OCI-LY7 (cell line): ENCODE measurements around the gene NFKBIA. TPM values are rescaled to one million over a fixed set of nuclear protein-coding genes. Genes with fewer than 3 reads are reported as not detected.

Source experiments
- BruUV-seq: library from RNA; stranded (reverse); fragments of 400-500 nt; replicated peaks from 2 replicates; lab custom pipeline; 2021; lab: Mats Ljungman, UMichigan
- CTCF ChIA-PET: fragments of 300-600 bp; sonication (Branson Sonifier 250); formaldehyde crosslinking; loops from one replicate; lab custom pipeline; 2022; ENCODE audit warnings: antibody characterized with exemption; ENCODE audit not compliant: unreplicated experiment; lab: Charles Lee
- POLR2A ChIA-PET: fragments of 300-600 bp; sonication (Branson Sonifier 250); formaldehyde crosslinking; loops from one replicate; lab custom pipeline; 2022; ENCODE audit warnings: antibody characterized with exemption; lab: Charles Lee
- DNase-seq: peaks from one replicate; pipeline ENCODE4 v3.0.0-alpha.2; 2015; ENCODE audit warnings: low spot score
- H2AFZ ChIP-seq: fragments of 200-600 bp; sonication (generic), shearing (Covaris generic); 2 replicates; pipeline ENCODE4 v1.6.1; 2014; ENCODE audit warnings: mild to moderate bottlenecking, antibody characterized with exemption, low read length, moderate library complexity
- H3K27ac ChIP-seq: fragments of 200-600 bp; sonication (generic); 2 replicates; pipeline ENCODE4 v1.5.1; 2014; ENCODE audit warnings: mixed run types, low read depth, mild to moderate bottlenecking, moderate library complexity, low read length, inconsistent platforms; ENCODE audit not compliant: poor library complexity, severe bottlenecking
- H3K36me3 ChIP-seq: fragments of 200-600 bp; sonication (generic); 2 replicates; pipeline ENCODE4 v1.6.1; 2014; ENCODE audit warnings: mild to moderate bottlenecking, antibody characterized with exemption, low read length, moderate library complexity, mixed read lengths; ENCODE audit not compliant: insufficient read depth
- H3K4me1 ChIP-seq: fragments of 200-600 bp; sonication (generic); 2 replicates; pipeline ENCODE4 v1.5.1; 2014; ENCODE audit warnings: mild to moderate bottlenecking, low read length; ENCODE audit not compliant: insufficient read depth, poor library complexity, severe bottlenecking
- H3K4me2 ChIP-seq: fragments of 200-600 bp; sonication (generic); 2 replicates; pipeline ENCODE4 v1.6.1; 2014; ENCODE audit warnings: mild to moderate bottlenecking, low read length
- H3K4me3 ChIP-seq: fragments of 200-600 bp; sonication (generic); 2 replicates; pipeline ENCODE4 v1.5.1; 2014; ENCODE audit warnings: mild to moderate bottlenecking, low read depth, low read length; ENCODE audit not compliant: poor library complexity, severe bottlenecking
- H3K79me2 ChIP-seq: fragments of 200-600 bp; sonication (generic); 2 replicates; pipeline ENCODE4 v1.6.1; 2016; ENCODE audit warnings: low read depth, mild to moderate bottlenecking, low read length, moderate library complexity, mixed read lengths; ENCODE audit not compliant: insufficient read depth
- H3K9me2 ChIP-seq: fragments of 200-600 bp; sonication (generic); 2 replicates; pipeline ENCODE4 v1.6.1; 2016; ENCODE audit warnings: mild to moderate bottlenecking, low read length, mixed read lengths; ENCODE audit not compliant: insufficient read depth
- H3K9me3 ChIP-seq: fragments of 200-600 bp; sonication (generic); 2 replicates; pipeline ENCODE4 v1.6.1; 2014; ENCODE audit warnings: mild to moderate bottlenecking, mixed run types, low read length, mixed read lengths
- H4K20me1 ChIP-seq: fragments of 200-600 bp; sonication (generic); 2 replicates; pipeline ENCODE4 v1.6.1; 2014; ENCODE audit warnings: mild to moderate bottlenecking, antibody characterized with exemption, low read length, moderate library complexity, mixed read lengths; ENCODE audit not compliant: insufficient read depth
- EZH2phosphoT487 ChIP-seq: fragments of 200-600 bp; sonication (generic); IDR thresholded peaks from 2 replicates; pipeline ENCODE4 v1.6.1; 2018; ENCODE audit warnings: low read depth, borderline replicate concordance, mild to moderate bottlenecking, mixed run types, antibody characterized with exemption, low read length, moderate library complexity, mixed read lengths
- intact Hi-C: fragments of 100-400 bp; cut with micrococcal nuclease; formaldehyde crosslinking; loops from one replicate; pipeline ENCODE4 v1.10.0; 2022; ENCODE audit not compliant: unreplicated experiment
- total RNA-seq, 2 experiments: library from RNA; depleted of rRNA in 1 of 2; stranded (reverse); fragments of >200 nt in 1 of 2; shearing (Covaris generic) in 1 of 2; gene quantifications; 2 replicates each; pipeline ENCODE4 v1.2.3, GENCODE V29; 2014 to 2022
- TF ChIP-seq, protein P1 (sequence below): fragments of 200-600 bp; sonication (generic); conservative IDR thresholded peaks from 2 replicates; pipeline ENCODE4 v1.5.1; 2014; ENCODE audit warnings: mild to moderate bottlenecking, antibody characterized with exemption, low read length, moderate library complexity, mixed read lengths

The NFKBIA gene
- total RNA-seq, 2 experiments from 2014 or later: 43.6 to 100 TPM

DNA sequence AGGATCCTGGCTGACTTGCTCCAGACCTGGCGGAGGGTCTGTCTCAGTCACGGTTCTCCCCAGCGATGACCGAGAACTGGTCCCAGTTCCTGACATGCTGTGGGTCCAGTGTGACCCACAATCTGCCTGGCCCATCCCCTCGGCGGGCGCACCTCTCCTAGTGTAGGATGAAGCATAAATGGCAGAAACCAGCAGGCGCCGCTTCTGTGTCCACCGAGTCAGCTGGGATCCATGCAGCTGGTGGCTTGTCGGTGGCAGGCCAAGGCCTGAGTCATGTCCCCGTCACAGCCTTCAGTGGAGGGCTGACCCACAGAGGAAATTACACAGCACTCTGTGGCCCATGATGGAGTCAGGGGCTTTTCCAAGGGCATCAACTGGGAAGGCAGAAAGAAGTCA lies 38.5 kb downstream of the NFKBIA start:
- BruUV-seq: no TSS peak
- no peaks in the 10 kb centered on the region for H3K79me2 ChIP-seq
- no peaks in the 10 kb centered on the region for H3K36me3 ChIP-seq
- H3K9me3 ChIP-seq: 0 out of 2 replicates have a peak, but pooled peaks cover 4% of the 10 kb centered on the region
- H4K20me1 ChIP-seq: no peaks in the 10 kb centered on the region
- no peak overlapping the region for H3K27ac ChIP-seq
- ChIA-PET CTCF (no interaction called here), POLR2A (no interaction called here)
- H3K9me2 ChIP-seq: no peaks in the 10 kb centered on the region
- no peak for DNase-seq
- no peak overlapping the region for H3K4me3 ChIP-seq
- no peak overlapping the region for H3K4me2 ChIP-seq
- TF ChIP-seq, protein P1, sequence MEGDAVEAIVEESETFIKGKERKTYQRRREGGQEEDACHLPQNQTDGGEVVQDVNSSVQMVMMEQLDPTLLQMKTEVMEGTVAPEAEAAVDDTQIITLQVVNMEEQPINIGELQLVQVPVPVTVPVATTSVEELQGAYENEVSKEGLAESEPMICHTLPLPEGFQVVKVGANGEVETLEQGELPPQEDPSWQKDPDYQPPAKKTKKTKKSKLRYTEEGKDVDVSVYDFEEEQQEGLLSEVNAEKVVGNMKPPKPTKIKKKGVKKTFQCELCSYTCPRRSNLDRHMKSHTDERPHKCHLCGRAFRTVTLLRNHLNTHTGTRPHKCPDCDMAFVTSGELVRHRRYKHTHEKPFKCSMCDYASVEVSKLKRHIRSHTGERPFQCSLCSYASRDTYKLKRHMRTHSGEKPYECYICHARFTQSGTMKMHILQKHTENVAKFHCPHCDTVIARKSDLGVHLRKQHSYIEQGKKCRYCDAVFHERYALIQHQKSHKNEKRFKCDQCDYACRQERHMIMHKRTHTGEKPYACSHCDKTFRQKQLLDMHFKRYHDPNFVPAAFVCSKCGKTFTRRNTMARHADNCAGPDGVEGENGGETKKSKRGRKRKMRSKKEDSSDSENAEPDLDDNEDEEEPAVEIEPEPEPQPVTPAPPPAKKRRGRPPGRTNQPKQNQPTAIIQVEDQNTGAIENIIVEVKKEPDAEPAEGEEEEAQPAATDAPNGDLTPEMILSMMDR: no peak
- TF ChIP-seq EZH2phosphoT487: no peak
- H3K4me1 ChIP-seq: peaks cover 18% of the 10 kb centered on the region
- intact Hi-C loops: no loop called here
- no peak overlapping the region for H2AFZ ChIP-seq

DNA sequence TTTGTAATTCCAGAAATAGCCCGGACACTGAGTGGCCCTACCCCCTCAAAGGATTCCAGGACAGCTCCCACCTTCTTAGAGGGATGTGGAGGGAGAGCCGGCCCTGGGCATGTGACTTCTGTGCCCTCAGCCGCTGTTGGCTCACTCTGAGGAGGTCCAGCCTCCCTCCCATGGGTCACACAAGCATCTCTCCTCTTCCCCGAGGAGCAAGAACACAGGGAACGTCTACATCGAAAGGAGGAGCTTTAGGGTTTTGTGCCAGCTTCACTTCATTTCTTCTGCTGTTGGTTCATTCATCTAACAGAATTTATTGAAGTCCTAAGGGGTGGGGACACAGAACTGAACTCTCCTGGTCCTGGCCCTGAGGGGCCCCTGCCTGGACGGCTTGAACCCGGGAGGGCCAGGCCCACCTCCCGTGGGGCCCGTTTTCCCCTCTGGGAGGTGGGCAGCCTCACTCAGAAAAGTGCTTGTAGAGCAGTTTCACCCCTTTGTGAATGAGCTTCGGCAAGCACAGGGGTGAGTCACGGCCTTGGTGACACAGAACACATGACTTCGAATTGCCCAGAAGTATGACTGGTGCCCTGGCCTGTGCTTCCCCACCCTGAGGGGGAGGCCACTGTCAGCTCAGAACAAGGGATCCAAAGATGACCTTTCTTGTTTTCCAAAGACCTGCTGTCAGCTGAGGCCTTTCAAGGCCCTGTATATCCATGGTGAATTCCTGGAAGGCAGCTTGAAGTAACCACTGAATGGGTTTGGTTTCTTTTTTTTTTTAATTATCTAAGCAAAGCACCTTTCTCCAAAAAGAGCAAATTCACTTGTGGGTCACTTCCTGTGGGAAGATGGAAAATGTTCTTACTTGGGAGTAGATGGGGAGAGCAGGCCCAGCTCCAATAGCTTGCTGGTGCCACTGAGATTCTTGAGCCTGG lies 39.2 kb downstream of the NFKBIA start:
- Histone ChIP-seq H3K79me2 (no peaks in the 10 kb centered on the region), H3K27ac (no peak overlapping the region), H2AFZ (no peak overlapping the region), H3K4me2 (no peak overlapping the region), H3K36me3 (no peaks in the 10 kb centered on the region), H3K4me1 (peaks cover 18% of the 10 kb centered on the region), H4K20me1 (no peaks in the 10 kb centered on the region), H3K4me3 (no peak overlapping the region), H3K9me2 (no peaks in the 10 kb centered on the region), H3K9me3 (no peaks in the 10 kb centered on the region)
- DNase-seq: no peak
- ChIA-PET POLR2A (interaction anchor here (0.6 to 0.8 kb wide), 3 partner anchors 9 to 25 kb away, joined by 3 to 4 read pairs (median 3); no protein-coding TSS in a partner anchor), CTCF (interaction anchor here (0.8 kb wide), 1 partner anchor 11 kb away, joined by 5 read pairs; no protein-coding TSS in a partner anchor)
- TF ChIP-seq, protein P1: no peak
- no peak for TF ChIP-seq EZH2phosphoT487
- intact Hi-C loops: no loop called here
- no TSS peak for BruUV-seq

DNA sequence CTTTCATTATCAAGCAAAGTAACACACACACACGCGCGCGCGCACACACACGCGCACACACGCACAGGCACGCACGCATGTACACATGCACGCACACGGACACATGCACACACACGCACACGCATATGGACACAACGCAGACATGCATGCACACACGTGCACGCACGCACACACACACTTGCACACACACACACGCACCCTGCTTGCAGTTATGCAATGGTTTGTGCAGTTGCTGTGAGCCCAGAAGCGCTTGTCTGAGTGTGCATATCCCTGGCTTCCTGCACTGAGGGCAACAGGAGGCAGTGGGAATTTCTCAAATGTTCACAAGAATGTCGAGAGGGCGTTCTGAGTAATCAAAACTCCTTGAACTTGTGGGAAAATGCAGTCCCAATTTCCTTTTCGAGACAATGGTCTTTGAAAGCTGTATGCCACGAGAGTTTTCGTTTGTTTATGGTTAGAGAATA lies 41.6 kb downstream of the NFKBIA start:
- intact Hi-C loops: no loop called here
- no peaks in the 10 kb centered on the region for H3K9me2 ChIP-seq
- peaks cover 14% of the 10 kb centered on the region for H3K4me1 ChIP-seq
- TF ChIP-seq EZH2phosphoT487: no peak
- TF ChIP-seq, protein P1: no peak
- BruUV-seq: no TSS peak
- no peaks in the 10 kb centered on the region for H3K9me3 ChIP-seq
- no peak for DNase-seq
- no peak overlapping the region for H2AFZ ChIP-seq
- no peaks in the 10 kb centered on the region for H4K20me1 ChIP-seq
- H3K36me3 ChIP-seq: no peaks in the 10 kb centered on the region
- H3K4me3 ChIP-seq: no peak overlapping the region
- H3K27ac ChIP-seq: no peak overlapping the region
- no peaks in the 10 kb centered on the region for H3K79me2 ChIP-seq
- POLR2A ChIA-PET: no interaction called here
- H3K4me2 ChIP-seq: no peak overlapping the region
- CTCF ChIA-PET: no interaction called here
